HG03108 (cell line): ENCODE results near the gene ARPC1B.
"Not testable (repeated sequence)": the region's sequence is repeated elsewhere in the genome, so short reads cannot be mapped to it uniquely, and the experiment has no call there.

Experiments used
- ATAC-seq: cut with Tn5 transposase; IDR thresholded peaks from one replicate; pipeline ENCODE4 v1.9.1; 2021; ENCODE audit warnings: moderate library complexity; ENCODE audit not compliant: unreplicated experiment

Gene ARPC1B

GRCh38 chr7:99408379-99409191, 34.1 kb downstream of the ARPC1B start, which contains the start of the genes BUD31 and PDAP1:
TSS of gene BUD31 (plus strand) at chr7:99408969. CDS start at chr7:99411093, 2,124 bp downstream.
TSS of gene PDAP1 (minus strand) at chr7:99408597. CDS start at chr7:99408548, 49 bp downstream.
- ATAC-seq: peak; percentile 65

GRCh38 chr7:99409192-99409572, 34.7 kb downstream of the ARPC1B start:
- ATAC-seq: peak; percentile 10

GRCh38 chr7:99409806-99410205, 35.3 kb downstream of the ARPC1B start:
- no peak for ATAC-seq

GRCh38 chr7:99410635-99411034, 36.1 kb downstream of the ARPC1B start:
- no peak for ATAC-seq

- not testable (repeated sequence) for ATAC-seq
Observed at GRCh38 chr7:99415513-99416127, 41.1 kb downstream of the ARPC1B start.

- no peak for ATAC-seq
Observed at GRCh38 chr7:99418260-99418659, 43.7 kb downstream of the ARPC1B start.

GRCh38 chr7:99419323-99420021, 44.9 kb downstream of the ARPC1B start:
- no peak for ATAC-seq

- ATAC-seq: no peak
Observed at GRCh38 chr7:99420213-99420612, 45.7 kb downstream of the ARPC1B start.

- ATAC-seq: no peak
Observed at GRCh38 chr7:99420986-99421385, 46.5 kb downstream of the ARPC1B start.

- ATAC-seq: no peak
Observed at GRCh38 chr7:99422186-99422585, 47.7 kb downstream of the ARPC1B start.

- ATAC-seq: no peak
Observed at GRCh38 chr7:99422625-99423024, 48.1 kb downstream of the ARPC1B start.

- no peak for ATAC-seq
Observed at GRCh38 chr7:99424932-99425730, 50.6 kb downstream of the ARPC1B start.

- no peak for ATAC-seq
Observed at GRCh38 chr7:99428972-99429566, 54.5 kb downstream of the ARPC1B start.

- ATAC-seq: no peak
Observed at GRCh38 chr7:99429756-99430155, 55.2 kb downstream of the ARPC1B start.

- ATAC-seq: not testable (repeated sequence)
Observed at GRCh38 chr7:99431756-99432540, 57.4 kb downstream of the ARPC1B start.

GRCh38 chr7:99433158-99433557, 58.6 kb downstream of the ARPC1B start:
- no peak for ATAC-seq

- ATAC-seq: no peak
Observed at GRCh38 chr7:99437946-99438572, 63.5 kb downstream of the ARPC1B start.

- ATAC-seq: peak; percentile 91
Observed at GRCh38 chr7:99438573-99439480, 64.3 kb downstream of the ARPC1B start, which contains the start of the genes CPSF4 and PTCD1. TSS of gene CPSF4 (plus strand) at chr7:99438943. CDS start at chr7:99439083, 140 bp downstream. TSS of gene PTCD1 (minus strand) at chr7:99438798. CDS start at chr7:99435242, 3,556 bp downstream.
